H9 (cell line): Measurements from ENCODE around the gene ATP13A1. TPM values are rescaled to one million over a fixed set of nuclear protein-coding genes. Genes with fewer than 3 reads are reported as not detected.
A peak's percentile ranks its signal among the peaks of the same experiment; 100 is the strongest.

ENCODE experiments used
- DNase-seq: peaks from one replicate; pipeline ENCODE4 v3.0.0-alpha.2; 2017
- H2AFZ ChIP-seq: one replicate; pipeline ENCODE4 v1.6.1; 2013; ENCODE audit warnings: mild to moderate bottlenecking, low read length, control low read depth, moderate library complexity
- H2AK5ac ChIP-seq: 2 replicates; pipeline ENCODE4 v1.6.1; 2013; ENCODE audit warnings: low read length, control low read depth, mixed read lengths; ENCODE audit not compliant: insufficient read length
- H2BK120ac ChIP-seq: one replicate; pipeline ENCODE4 v1.6.1; 2013; ENCODE audit warnings: low read depth, mild to moderate bottlenecking, low read length, control low read depth, inconsistent platforms; ENCODE audit not compliant: poor library complexity, severe bottlenecking
- H2BK12ac ChIP-seq: 2 replicates; pipeline ENCODE4 v1.6.1; 2013; ENCODE audit warnings: low read length, control low read depth, mixed read lengths, low read depth; ENCODE audit not compliant: insufficient read length
- H2BK15ac ChIP-seq: 2 replicates; pipeline ENCODE4 v1.6.1; 2013; ENCODE audit warnings: low read depth, low read length, control low read depth
- H2BK20ac ChIP-seq: one replicate; pipeline ENCODE4 v1.6.1; 2013; ENCODE audit warnings: low read depth, mild to moderate bottlenecking, low read length, control low read depth, inconsistent platforms; ENCODE audit not compliant: poor library complexity, severe bottlenecking
- H2BK5ac ChIP-seq: 2 replicates; pipeline ENCODE4 v1.6.1; 2013; ENCODE audit warnings: low read length, control low read depth, mixed read lengths; ENCODE audit not compliant: insufficient read length
- H3K14ac ChIP-seq: 2 replicates; pipeline ENCODE4 v1.6.1; 2013; ENCODE audit warnings: low read length, control low read depth; ENCODE audit not compliant: insufficient read depth
- H3K18ac ChIP-seq: 2 replicates; pipeline ENCODE4 v1.6.1; 2013; ENCODE audit warnings: low read depth, mild to moderate bottlenecking, mixed read lengths, low read length, control low read depth; ENCODE audit not compliant: insufficient read length
- H3K23ac ChIP-seq: 2 replicates; pipeline ENCODE4 v1.6.1; 2013; ENCODE audit warnings: low read length, control low read depth, mixed read lengths, low read depth; ENCODE audit not compliant: insufficient read length
- H3K23me2 ChIP-seq: 2 replicates; pipeline ENCODE4 v1.6.1; 2013; ENCODE audit warnings: low read depth, mild to moderate bottlenecking, mixed read lengths, low read length, control low read depth; ENCODE audit not compliant: insufficient read length, poor library complexity, severe bottlenecking
- H3K27ac ChIP-seq: 2 replicates; pipeline ENCODE4 v1.5.1; 2013; ENCODE audit warnings: low read length, control low read depth, mixed read lengths, low read depth; ENCODE audit not compliant: insufficient read length
- H3K27me3 ChIP-seq: 2 replicates; pipeline ENCODE4 v1.6.1; 2013; ENCODE audit warnings: low read length, control low read depth, inconsistent platforms; ENCODE audit not compliant: insufficient read depth
- H3K4ac ChIP-seq: 2 replicates; pipeline ENCODE4 v1.6.1; 2013; ENCODE audit warnings: low read depth, mild to moderate bottlenecking, control low read depth, inconsistent platforms, low read length, moderate library complexity
- H3K4me1 ChIP-seq: 2 replicates; pipeline ENCODE4 v1.6.1; 2013; ENCODE audit warnings: low read length, control low read depth, inconsistent platforms; ENCODE audit not compliant: insufficient read depth
- H3K4me2 ChIP-seq: 2 replicates; pipeline ENCODE4 v1.6.1; 2013; ENCODE audit warnings: low read length, control low read depth, mixed read lengths; ENCODE audit not compliant: insufficient read length, insufficient read depth
- H3K56ac ChIP-seq: 2 replicates; pipeline ENCODE4 v1.6.1; 2013; ENCODE audit warnings: low read depth, mild to moderate bottlenecking, mixed read lengths, low read length, control low read depth; ENCODE audit not compliant: insufficient read length
- H3K79me1 ChIP-seq: 2 replicates; pipeline ENCODE4 v1.6.1; 2013; ENCODE audit warnings: low read depth, mild to moderate bottlenecking, moderate library complexity, low read length, control low read depth, inconsistent platforms; ENCODE audit not compliant: insufficient read depth, poor library complexity, severe bottlenecking
- H3K79me2 ChIP-seq: 2 replicates; pipeline ENCODE4 v1.6.1; 2013; ENCODE audit warnings: low read length, control low read depth, inconsistent platforms; ENCODE audit not compliant: insufficient read depth
- H3K9ac ChIP-seq: 2 replicates; pipeline ENCODE4 v1.6.1; 2013; ENCODE audit warnings: low read length, control low read depth, mixed read lengths; ENCODE audit not compliant: insufficient read length; ENCODE audit errors: extremely low read depth
- H3K9me3 ChIP-seq: one replicate; pipeline ENCODE4 v1.6.1; 2013; ENCODE audit warnings: low read depth, low read length, inconsistent platforms; ENCODE audit not compliant: control insufficient read depth
- H3T11ph ChIP-seq: one replicate; pipeline ENCODE4 v1.6.1; 2013; ENCODE audit warnings: mild to moderate bottlenecking, low read length, control low read depth, inconsistent platforms
- H4K20me1 ChIP-seq: one replicate; pipeline ENCODE4 v1.6.1; 2013; ENCODE audit not compliant: control insufficient read depth, insufficient read length, insufficient read depth
- H4K5ac ChIP-seq: 2 replicates; pipeline ENCODE4 v1.6.1; 2013; ENCODE audit warnings: low read depth, mild to moderate bottlenecking, mixed read lengths, low read length, control low read depth; ENCODE audit not compliant: insufficient read length
- H4K8ac ChIP-seq: replicated peaks from 2 replicates; pipeline ENCODE4 v1.6.1; 2013; ENCODE audit warnings: low read length, control low read depth, mixed read lengths, low read depth; ENCODE audit not compliant: insufficient read length
- H4K91ac ChIP-seq: 2 replicates; pipeline ENCODE4 v1.6.1; 2013; ENCODE audit warnings: low read depth, mild to moderate bottlenecking, moderate library complexity, mixed read lengths, low read length, control low read depth; ENCODE audit not compliant: insufficient read length
- H3K27ac Mint-ChIP-seq, 3 experiments: 2 replicates in 2 of 3; 3 replicates in 1 of 3; pipeline ENCODE4 v1.8.0; 2020 to 2021; ENCODE audit warnings: mixed read lengths in 3 of 3, mild to moderate bottlenecking in 1 of 3, moderate library complexity in 1 of 3
- H3K27me3 Mint-ChIP-seq: 2 replicates; pipeline ENCODE4 v1.8.0; 2021; ENCODE audit warnings: low read depth, mild to moderate bottlenecking, moderate library complexity, mixed read lengths
- H3K36me3 Mint-ChIP-seq, 3 experiments: 2 replicates in 2 of 3; 3 replicates in 1 of 3; pipeline ENCODE4 v1.8.0; 2020 to 2021; ENCODE audit warnings: low read depth in 3 of 3, mixed read lengths in 3 of 3; ENCODE audit not compliant: insufficient read depth in 1 of 3
- H3K4me1 Mint-ChIP-seq, 2 experiments: 2 replicates each; pipeline ENCODE4 v1.8.0; 2020; ENCODE audit warnings: mixed read lengths in 2 of 2
- H3K4me3 Mint-ChIP-seq, 2 experiments: 2 replicates in 1 of 2; 3 replicates in 1 of 2; pipeline ENCODE4 v1.8.0; 2020 to 2021; ENCODE audit warnings: mild to moderate bottlenecking in 2 of 2, mixed read lengths in 2 of 2, moderate library complexity in 1 of 2
- H3K9me3 Mint-ChIP-seq, 2 experiments: 2 replicates in 1 of 2; 3 replicates in 1 of 2; pipeline ENCODE4 v1.8.0; 2020; ENCODE audit warnings: mild to moderate bottlenecking in 2 of 2, mixed read lengths in 2 of 2, moderate library complexity in 1 of 2
- WGBS: extraction: QIAGEN DNeasy Blood & Tissue Kit; methylation state at CpG from one replicate; pipeline ENCODE4 v1.1.7; 2013; ENCODE audit warnings: missing lambda C conversion rate, low lambda C conversion rate, mixed read lengths; ENCODE audit not compliant: insufficient read length; ENCODE audit errors: extremely low coverage; 5-methylcytosine and 5-hydroxymethylcytosine counted together
- total RNA-seq: library from RNA; stranded (reverse); gene quantifications from 2 replicates; pipeline ENCODE4 v1.2.1, GENCODE V29; 2021
- TF ChIP-seq, protein P1 (sequence below): fragments of 200-600 bp; sonication (generic); conservative IDR thresholded peaks from 3 replicates; pipeline ENCODE4 v1.8.0; 2021; ENCODE audit warnings: antibody characterized with exemption, mild to moderate bottlenecking

ATP13A1 gene
- total RNA-seq, 1 experiment from 2014 or later, result 67.8 TPM

DNA sequence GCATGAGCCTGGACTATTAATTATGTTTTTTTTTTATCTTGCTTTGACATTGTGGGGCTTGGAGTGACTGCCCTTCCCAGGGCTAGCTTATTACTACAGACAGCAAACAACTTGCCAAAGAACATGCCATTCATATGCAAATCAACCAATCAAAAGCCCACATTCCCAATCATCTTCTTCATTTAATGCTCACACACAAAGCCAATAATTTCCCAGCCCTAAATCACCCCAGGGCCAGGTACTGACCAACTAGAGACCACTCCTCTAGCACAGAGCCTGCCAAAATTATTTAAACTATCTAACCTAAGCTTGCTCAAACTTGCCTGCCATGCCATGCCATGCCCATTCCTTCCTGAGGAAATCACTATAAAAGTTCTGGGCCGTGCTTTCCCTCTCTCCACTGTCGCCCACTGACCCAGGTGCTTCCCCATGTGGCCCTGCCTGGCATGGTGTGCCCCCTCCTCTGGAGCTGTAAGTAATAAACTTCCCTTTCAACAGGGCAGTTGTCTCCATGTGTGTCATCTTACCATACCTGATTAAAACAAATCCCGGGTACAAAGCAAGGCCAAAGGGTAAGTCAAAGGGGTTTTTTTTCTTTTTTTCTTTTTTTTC, 60.7 kb downstream of the ATP13A1 start:
- no peak overlapping the region for H4K5ac ChIP-seq
- no peak overlapping the region for H2AK5ac ChIP-seq
- H3K4me3 Mint-ChIP-seq, result no peak overlapping the region
- H3K23me2 ChIP-seq, result no peaks in the 10 kb centered on the region
- H3K4ac ChIP-seq, result no peak overlapping the region
- H3K27me3 ChIP-seq, result no peaks in the 10 kb centered on the region
- no peak overlapping the region for H3K4me2 ChIP-seq
- H2BK12ac ChIP-seq, result no peak overlapping the region
- H3K27ac ChIP-seq, result no peak overlapping the region
- peaks cover 4% of the 10 kb centered on the region; the same call in 1 of the 2 replicates for H3K4me1 ChIP-seq
- no peak overlapping the region for H3K9ac ChIP-seq
- no peak overlapping the region for H3K14ac ChIP-seq
- TF ChIP-seq, protein P1, sequence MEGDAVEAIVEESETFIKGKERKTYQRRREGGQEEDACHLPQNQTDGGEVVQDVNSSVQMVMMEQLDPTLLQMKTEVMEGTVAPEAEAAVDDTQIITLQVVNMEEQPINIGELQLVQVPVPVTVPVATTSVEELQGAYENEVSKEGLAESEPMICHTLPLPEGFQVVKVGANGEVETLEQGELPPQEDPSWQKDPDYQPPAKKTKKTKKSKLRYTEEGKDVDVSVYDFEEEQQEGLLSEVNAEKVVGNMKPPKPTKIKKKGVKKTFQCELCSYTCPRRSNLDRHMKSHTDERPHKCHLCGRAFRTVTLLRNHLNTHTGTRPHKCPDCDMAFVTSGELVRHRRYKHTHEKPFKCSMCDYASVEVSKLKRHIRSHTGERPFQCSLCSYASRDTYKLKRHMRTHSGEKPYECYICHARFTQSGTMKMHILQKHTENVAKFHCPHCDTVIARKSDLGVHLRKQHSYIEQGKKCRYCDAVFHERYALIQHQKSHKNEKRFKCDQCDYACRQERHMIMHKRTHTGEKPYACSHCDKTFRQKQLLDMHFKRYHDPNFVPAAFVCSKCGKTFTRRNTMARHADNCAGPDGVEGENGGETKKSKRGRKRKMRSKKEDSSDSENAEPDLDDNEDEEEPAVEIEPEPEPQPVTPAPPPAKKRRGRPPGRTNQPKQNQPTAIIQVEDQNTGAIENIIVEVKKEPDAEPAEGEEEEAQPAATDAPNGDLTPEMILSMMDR, result no peak
- no peaks in the 10 kb centered on the region for H4K20me1 ChIP-seq
- H2BK20ac ChIP-seq, result no peak overlapping the region
- H2BK15ac ChIP-seq, result no peak overlapping the region
- H4K8ac ChIP-seq, result no peak overlapping the region
- no peaks in the 10 kb centered on the region for H3K36me3 Mint-ChIP-seq
- no peak overlapping the region for H2AFZ ChIP-seq
- no peaks in the 10 kb centered on the region for H3K79me2 ChIP-seq
- H2BK5ac ChIP-seq, result no peak overlapping the region
- H3K27ac Mint-ChIP-seq, result peak overlapping the region; percentile 27 to 68 (median 48); a peak in 6 of 7 replicates
- no CpG with 5 or more reads among the region's 3 CpGs for WGBS
- H3K27me3 Mint-ChIP-seq, result no peaks in the 10 kb centered on the region
- no peak overlapping the region for H3K18ac ChIP-seq
- DNase-seq, result no peak
- no peak overlapping the region for H3K56ac ChIP-seq
- no peak overlapping the region for H3K23ac ChIP-seq
- H3K9me3 ChIP-seq, result no peaks in the 10 kb centered on the region
- no peaks in the 10 kb centered on the region for H3K79me1 ChIP-seq
- no peaks in the 10 kb centered on the region for H3K9me3 Mint-ChIP-seq
- no peak overlapping the region for H4K91ac ChIP-seq
- H3K4me1 Mint-ChIP-seq, result peaks cover 14 to 22% of the 10 kb centered on the region in 2 experiments
- no peak overlapping the region for H3T11ph ChIP-seq
- H2BK120ac ChIP-seq, result no peak overlapping the region
